GM18858 (cell line): ENCODE measurements around the gene UQCRQ.
"Not testable (repeated sequence)": the region's sequence is repeated elsewhere in the genome, so short reads cannot be mapped to it uniquely, and the experiment has no call there.

Experiments used
- ATAC-seq: cut with Tn5 transposase; IDR thresholded peaks from one replicate; pipeline ENCODE4 v1.9.1; 2021; ENCODE audit not compliant: unreplicated experiment

Gene UQCRQ

GRCh38 chr5:132832612-132833011 is 33.8 kb upstream of the UQCRQ start:
- ATAC-seq, result no peak

GRCh38 chr5:132834057-132834456 is 32.4 kb upstream of the UQCRQ start:
- ATAC-seq, result no peak

- ATAC-seq, result no peak
Observed at GRCh38 chr5:132836852-132837251, 29.6 kb upstream of the UQCRQ start.

- ATAC-seq, result no peak
Observed at GRCh38 chr5:132837868-132838267, 28.6 kb upstream of the UQCRQ start.

GRCh38 chr5:132838516-132839282 is 27.7 kb upstream of the UQCRQ start:
- ATAC-seq, result no peak

- ATAC-seq, result no peak
Observed at GRCh38 chr5:132839426-132840301, 26.8 kb upstream of the UQCRQ start.

GRCh38 chr5:132840313-132840712 is 26.1 kb upstream of the UQCRQ start:
- ATAC-seq, result no peak

GRCh38 chr5:132840896-132841295 is 25.5 kb upstream of the UQCRQ start:
- no peak for ATAC-seq

- no peak for ATAC-seq
Observed at GRCh38 chr5:132841305-132841704, 25.1 kb upstream of the UQCRQ start.

- no peak for ATAC-seq
Observed at GRCh38 chr5:132848270-132848669, 18.2 kb upstream of the UQCRQ start.

- ATAC-seq, result no peak
Observed at GRCh38 chr5:132849347-132849746, 17.1 kb upstream of the UQCRQ start.

- no peak for ATAC-seq
Observed at GRCh38 chr5:132850066-132850465, 16.4 kb upstream of the UQCRQ start.

- ATAC-seq, result no peak
Observed at GRCh38 chr5:132853323-132853722, 13.1 kb upstream of the UQCRQ start.

GRCh38 chr5:132853790-132854189 is 12.7 kb upstream of the UQCRQ start:
- no peak for ATAC-seq

GRCh38 chr5:132854301-132854700 is 12.1 kb upstream of the UQCRQ start:
- ATAC-seq, result no peak

- ATAC-seq, result not testable (repeated sequence)
Observed at GRCh38 chr5:132854992-132855391, 11.4 kb upstream of the UQCRQ start.

GRCh38 chr5:132856011-132856410 is 10.4 kb upstream of the UQCRQ start:
- no peak for ATAC-seq

- ATAC-seq, result no peak
Observed at GRCh38 chr5:132859889-132860437, 6.5 kb upstream of the UQCRQ start.

GRCh38 chr5:132860742-132861141 is 5.7 kb upstream of the UQCRQ start:
- no peak for ATAC-seq

GRCh38 chr5:132865668-132866341 is 637 bp upstream of the UQCRQ start:
- ATAC-seq, result no peak

- peak; percentile 6 for ATAC-seq
Observed at GRCh38 chr5:132867046-132867451, 607 bp downstream of the UQCRQ start.
